Measurements from ENCODE around the gene NUAK1.
"Not testable (repeated sequence)": the region's sequence is repeated elsewhere in the genome, so short reads cannot be mapped to it uniquely, and the experiment has no call there.

The NUAK1 gene

GRCh38 chr12:106030210-106031071 lies 108.3 kb downstream of the NUAK1 start:
- no peak for DNase-seq

- no peak for DNase-seq
Measured at GRCh38 chr12:106029532-106029931, 109.2 kb downstream of the NUAK1 start.

GRCh38 chr12:106027911-106028310 lies 110.8 kb downstream of the NUAK1 start:
- no peak for DNase-seq

GRCh38 chr12:106027286-106027685 lies 111.5 kb downstream of the NUAK1 start:
- DNase-seq: no peak

DNA sequence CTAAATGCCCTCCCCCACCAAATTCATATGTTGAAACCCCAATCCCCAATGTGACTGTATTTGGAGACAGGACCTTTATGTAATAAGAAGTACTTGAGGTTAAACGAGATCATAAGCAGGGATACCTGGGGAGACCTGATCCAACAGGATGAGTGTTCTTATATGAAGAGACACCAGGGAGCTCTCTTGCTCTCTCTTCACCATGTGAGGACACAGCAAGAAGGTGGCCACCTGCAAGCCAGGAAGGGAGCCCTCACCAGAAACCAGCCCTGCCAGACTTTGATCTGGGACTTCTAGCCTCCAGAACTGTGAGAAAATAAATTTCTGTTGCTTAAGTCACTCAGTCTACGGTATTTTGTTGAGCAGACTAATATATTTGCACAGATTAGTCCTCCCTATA lies 113.6 kb downstream of the NUAK1 start:
- no peak for DNase-seq

DNA sequence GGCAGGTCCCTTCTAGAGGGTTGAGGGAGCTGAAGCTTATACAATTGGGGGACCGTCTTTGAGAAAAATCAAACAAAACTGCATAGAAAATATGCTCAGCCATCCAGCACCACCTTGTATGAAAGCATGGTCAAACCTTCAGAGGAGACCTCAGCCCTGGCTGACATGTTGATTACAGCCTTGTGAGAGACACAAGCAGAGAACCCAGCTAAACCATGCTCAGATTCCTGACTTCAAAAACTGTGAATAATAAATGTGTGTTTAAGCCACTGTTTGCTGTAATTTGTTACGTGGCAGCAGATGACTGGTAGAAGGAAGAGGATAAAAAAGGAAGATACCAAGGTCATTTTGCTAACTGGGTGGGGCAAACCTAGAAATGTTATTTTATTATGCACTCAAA lies 115.7 kb downstream of the NUAK1 start:
- no peak for DNase-seq

DNA sequence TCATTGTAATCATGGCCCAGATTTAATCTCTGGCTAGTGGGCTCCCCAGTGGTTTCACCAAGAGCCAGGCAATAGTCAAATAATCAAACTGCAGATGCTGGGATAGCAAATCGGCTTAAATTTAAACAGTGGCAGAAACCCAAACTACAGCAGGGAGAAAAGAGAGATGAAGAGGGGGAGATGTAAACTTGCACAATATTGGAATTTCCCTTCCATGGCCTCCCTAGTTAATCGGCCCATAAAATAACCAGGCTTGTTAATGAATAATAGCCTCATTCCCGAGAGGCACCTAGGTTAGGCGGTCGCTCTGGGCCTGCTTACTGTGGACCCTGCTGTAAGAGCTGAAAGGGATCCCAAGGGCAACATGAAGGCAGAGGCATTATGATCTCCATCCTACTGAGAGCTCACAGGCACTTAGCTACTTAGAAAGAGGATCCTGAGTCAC lies 116.2 kb downstream of the NUAK1 start:
- no peak for DNase-seq

- DNase-seq: no peak
Measured at GRCh38 chr12:106021516-106021915, 117.2 kb downstream of the NUAK1 start.

DNA sequence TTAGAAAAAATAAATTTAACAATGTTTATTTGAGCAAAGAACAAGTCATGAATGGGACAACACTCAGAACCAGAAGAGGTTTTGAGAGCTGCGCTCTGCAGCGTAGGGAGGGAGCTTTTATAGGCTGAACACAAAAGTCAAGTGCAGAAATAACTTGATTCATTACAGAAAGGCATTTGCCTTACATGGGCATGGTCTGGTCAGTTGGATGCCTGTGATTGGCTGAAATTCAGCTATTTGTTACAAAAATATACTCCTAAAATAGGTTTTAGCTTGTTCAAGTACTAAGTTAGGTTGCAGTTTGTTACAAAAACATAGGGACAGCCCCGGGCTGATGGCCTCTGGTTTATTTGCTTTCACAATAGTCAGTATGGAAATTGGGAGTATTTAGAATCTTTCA lies 118.0 kb downstream of the NUAK1 start:
- DNase-seq: no peak

- no peak for DNase-seq
Measured at GRCh38 chr12:106019144-106019543, 119.6 kb downstream of the NUAK1 start.

DNA sequence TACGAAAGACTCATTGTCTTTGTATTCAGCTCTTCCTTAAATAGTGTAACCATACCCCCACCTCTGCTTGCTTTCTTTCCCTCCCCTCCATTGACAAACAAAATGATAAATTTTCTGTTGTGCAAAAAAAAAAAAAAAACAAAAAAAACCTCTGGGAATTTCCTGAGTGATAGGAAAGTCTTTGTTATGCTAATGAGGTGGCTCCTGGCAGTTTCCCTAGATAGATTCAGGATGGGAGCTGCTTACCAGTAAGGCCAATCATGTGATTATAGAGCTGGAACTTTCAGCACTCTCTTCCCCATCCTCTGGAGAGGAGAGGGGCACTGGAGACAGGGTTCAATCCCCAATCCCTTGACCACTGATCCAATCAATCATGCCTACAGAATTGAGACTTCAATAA lies 120.5 kb downstream of the NUAK1 start:
- no peak for DNase-seq

DNA sequence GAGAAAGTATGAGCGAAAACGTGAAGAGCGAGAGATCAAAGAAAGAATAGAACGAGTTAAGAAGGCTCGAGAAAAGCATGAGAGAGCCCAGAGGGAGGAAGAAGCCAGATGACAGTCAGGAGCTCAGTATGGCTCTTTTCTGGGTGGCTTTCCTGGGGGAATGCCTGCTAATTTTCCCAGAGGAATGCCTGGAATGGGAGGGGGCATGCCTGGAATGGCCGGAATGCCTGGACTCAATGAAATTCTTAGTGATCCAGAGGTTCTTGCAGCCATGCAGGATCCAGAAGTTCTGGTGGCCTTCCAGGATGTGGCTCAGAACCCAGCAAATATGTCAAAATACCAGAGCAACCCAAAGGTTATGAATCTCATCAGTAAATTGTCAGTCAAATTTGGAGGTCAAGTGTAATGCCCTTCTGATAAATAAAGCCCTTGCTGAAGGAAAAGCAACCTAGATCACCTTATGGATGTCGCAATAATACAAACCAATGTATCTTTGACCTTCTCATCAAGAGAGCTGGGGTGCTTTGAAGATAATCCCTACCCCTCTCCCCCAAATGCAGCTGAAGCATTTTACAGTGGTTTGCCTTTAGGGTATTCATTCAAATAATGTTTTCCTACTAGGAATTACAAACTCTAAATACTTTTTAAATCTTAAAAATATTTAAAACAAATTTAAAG lies 122.0 kb downstream of the NUAK1 start:
- DNase-seq: not testable (repeated sequence)

DNA sequence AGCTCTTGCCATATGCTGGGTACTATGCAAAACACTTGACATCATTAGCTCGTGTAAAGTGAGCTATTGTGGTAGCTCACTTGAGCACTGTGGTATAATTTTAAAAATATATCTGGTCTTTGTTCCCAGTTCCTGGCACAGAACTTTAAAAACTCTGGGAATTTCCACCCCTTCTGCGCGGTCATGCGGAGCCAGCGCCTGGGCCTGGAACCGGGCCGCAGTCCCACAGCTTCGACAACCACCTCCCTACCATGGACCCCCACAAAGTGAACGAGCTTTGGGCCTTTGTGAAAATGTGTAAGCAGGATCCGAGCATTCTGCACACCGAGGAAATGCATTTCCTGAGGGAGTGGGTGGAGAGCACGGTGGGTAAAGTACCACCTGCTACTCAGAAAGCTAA lies 123.1 kb downstream of the NUAK1 start:
- DNase-seq: no peak

DNA sequence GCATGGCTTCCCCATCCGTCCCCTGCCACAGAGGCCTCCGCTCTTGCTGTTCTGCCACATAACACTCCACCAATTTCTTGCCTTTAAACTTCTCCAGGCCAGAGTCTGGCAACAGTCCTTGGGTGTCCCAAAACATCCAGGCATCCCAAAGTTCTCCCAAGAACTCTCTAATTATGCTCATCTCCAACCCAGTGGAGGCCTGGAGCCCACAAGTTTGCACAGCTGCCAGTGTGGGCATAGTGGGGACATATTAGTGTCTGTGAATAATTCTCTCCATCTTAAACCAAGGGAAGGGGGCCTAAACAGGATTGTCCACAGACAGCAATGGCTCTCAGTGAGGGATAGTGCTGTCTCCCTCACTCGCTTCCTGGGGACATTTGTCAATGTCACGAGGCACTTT lies 124.8 kb downstream of the NUAK1 start:
- no peak for DNase-seq
